ENCODE results near the gene LZTS2. TPM values are rescaled to one million over a fixed set of nuclear protein-coding genes. Genes with fewer than 3 reads are reported as not detected.

LZTS2 gene
- total RNA-seq, 2 experiments from 2014 or later: 12.6 to 12.7 TPM

GRCh38 chr10:101050208-101051069, 50.8 kb downstream of the LZTS2 start:
- no peak overlapping the region for H3K4me3 Mint-ChIP-seq
- H3K9me3 Mint-ChIP-seq (ENCODE audit: low read depth): no peaks in the 10 kb centered on the region
- peaks cover 27% of the 10 kb centered on the region for H3K4me1 Mint-ChIP-seq
- H3K36me3 Mint-ChIP-seq: peaks cover 9% of the 10 kb centered on the region
- ATAC-seq (peak; percentile 93), DNase-seq (peak; percentile 84)
- no peak overlapping the region for H3K27ac Mint-ChIP-seq
- H3K27me3 Mint-ChIP-seq: peaks cover 54% of the 10 kb centered on the region
- CTCF ChIA-PET: interaction anchor here (0.6 to 7.0 kb wide), 33 partner anchors 8 to 517 kb away, joined by 3 to 195 read pairs (median 4); partner anchors contain the start of genes HIF1AN, KAZALD1, PDZD7 and SFXN3

GRCh38 chr10:101052285-101052684, 52.7 kb downstream of the LZTS2 start:
- Mint-ChIP-seq H3K36me3 (peaks cover 17% of the 10 kb centered on the region), H3K27me3 (peaks cover 36% of the 10 kb centered on the region), H3K27ac (no peak overlapping the region), H3K4me3 (no peak overlapping the region), H3K9me3 (ENCODE audit: low read depth) (no peaks in the 10 kb centered on the region), H3K4me1 (peaks cover 35% of the 10 kb centered on the region)
- DNase-seq: no peak
- ATAC-seq: no peak
- CTCF ChIA-PET: interaction anchor here (1.3 to 7.0 kb wide), 10 partner anchors 10 to 90 kb away, joined by 3 to 195 read pairs (median 24); partner anchors contain the start of genes KAZALD1, PDZD7 and SFXN3

GRCh38 chr10:101053516-101053915, 53.9 kb downstream of the LZTS2 start:
- no peak for DNase-seq
- ATAC-seq: no peak
- peaks cover 39% of the 10 kb centered on the region for H3K4me1 Mint-ChIP-seq
- no peak overlapping the region for H3K4me3 Mint-ChIP-seq
- H3K27ac Mint-ChIP-seq: no peak overlapping the region
- peaks cover 20% of the 10 kb centered on the region for H3K36me3 Mint-ChIP-seq
- H3K9me3 Mint-ChIP-seq (ENCODE audit: low read depth): no peaks in the 10 kb centered on the region
- CTCF ChIA-PET: interaction anchor here (0.9 to 7.0 kb wide), 5 partner anchors 11 to 89 kb away, joined by 3 to 195 read pairs (median 4); partner anchors contain the start of gene KAZALD1
- peaks cover 24% of the 10 kb centered on the region for H3K27me3 Mint-ChIP-seq

- Mint-ChIP-seq H3K27me3 (peaks cover 15% of the 10 kb centered on the region), H3K9me3 (ENCODE audit: low read depth) (no peaks in the 10 kb centered on the region), H3K4me3 (no peak overlapping the region), H3K27ac (no peak overlapping the region), H3K4me1 (peaks cover 45% of the 10 kb centered on the region), H3K36me3 (peaks cover 23% of the 10 kb centered on the region)
- CTCF ChIA-PET: interaction anchor here (1.6 to 16.0 kb wide), 4 partner anchors 10 to 88 kb away, joined by 4 to 402 read pairs (median 116); partner anchors contain the start of genes KAZALD1, PDZD7 and SFXN3
- no peak for DNase-seq
- no peak for ATAC-seq
Observed at GRCh38 chr10:101054351-101054750, 54.7 kb downstream of the LZTS2 start.

- Mint-ChIP-seq H3K4me1 (peaks cover 49% of the 10 kb centered on the region), H3K4me3 (no peak overlapping the region)
Observed at GRCh38 chr10:101054876-101055275, 55.3 kb downstream of the LZTS2 start.

GRCh38 chr10:101055411-101055810, 55.8 kb downstream of the LZTS2 start:
- Mint-ChIP-seq H3K27me3 (peaks cover 7% of the 10 kb centered on the region), H3K4me1 (peaks cover 48% of the 10 kb centered on the region), H3K9me3 (ENCODE audit: low read depth) (no peaks in the 10 kb centered on the region), H3K4me3 (no peak overlapping the region), H3K36me3 (peaks cover 25% of the 10 kb centered on the region), H3K27ac (no peak overlapping the region)
- DNase-seq (no peak), ATAC-seq (no peak)
- CTCF ChIA-PET: interaction anchor here (0.6 to 16.0 kb wide), 6 partner anchors 9 to 87 kb away, joined by 3 to 402 read pairs (median 6); partner anchors contain the start of genes KAZALD1, PDZD7 and SFXN3

More at GRCh38 chr10:101054876-101055275, 55.3 kb downstream of the LZTS2 start:
- Mint-ChIP-seq H3K9me3 (ENCODE audit: low read depth) (no peaks in the 10 kb centered on the region), H3K36me3 (peaks cover 25% of the 10 kb centered on the region), H3K27me3 (peaks cover 10% of the 10 kb centered on the region), H3K27ac (no peak overlapping the region)
- DNase-seq (no peak), ATAC-seq (no peak)
- CTCF ChIA-PET: interaction anchor here (1.3 to 16.0 kb wide), 7 partner anchors 9 to 87 kb away, joined by 3 to 402 read pairs (median 8); partner anchors contain the start of genes KAZALD1, PDZD7 and SFXN3

- Mint-ChIP-seq H3K36me3 (peaks cover 25% of the 10 kb centered on the region), H3K4me1 (peaks cover 45% of the 10 kb centered on the region), H3K27ac (no peak overlapping the region), H3K9me3 (ENCODE audit: low read depth) (no peaks in the 10 kb centered on the region), H3K4me3 (no peak overlapping the region), H3K27me3 (no peaks in the 10 kb centered on the region)
- CTCF ChIA-PET: interaction anchor here (1.3 to 16.0 kb wide), 6 partner anchors 7 to 85 kb away, joined by 6 to 402 read pairs (median 30); partner anchors contain the start of genes KAZALD1, PDZD7 and SFXN3
- DNase-seq (no peak), ATAC-seq (no peak)
Observed at GRCh38 chr10:101056365-101057151, 57.0 kb downstream of the LZTS2 start.

Small RNA genes lying within 50 kb of the gene (microRNA-seq; reads per million reads assigned to microRNA genes)
- gene MIR608: not detected

Other genes with a start within 250 kb of the LZTS2 start
- gene SLF2, start 86.8 kb upstream of the LZTS2 start, total RNA-seq: 10 to 100 TPM; 41.4 to 53.0 TPM
- under 1 TPM; 0.26 to 0.45 TPM for gene SEMA4G, start 30.3 kb upstream of the LZTS2 start, total RNA-seq
- 10 to 100 TPM; 48.2 to 52.2 TPM for gene MRPL43, start 12.3 kb upstream of the LZTS2 start, total RNA-seq
- 10 to 100 TPM; 11.2 to 18.7 TPM for gene TWNK, start 12.3 kb upstream of the LZTS2 start, total RNA-seq
- gene PDZD7, start 31.3 kb downstream of the LZTS2 start, total RNA-seq: 1 to 10 TPM in 1 of 2 experiments, under 1 TPM in 1; 0.59 to 1.2 TPM
- gene SFXN3, start 31.4 kb downstream of the LZTS2 start, total RNA-seq: 10 to 100 TPM; 38.2 to 48.8 TPM
- under 1 TPM in 1 of 2 experiments, not detected in 1; 0.30 TPM for gene KAZALD1, start 62.2 kb downstream of the LZTS2 start, total RNA-seq
- gene TLX1, start 131.5 kb downstream of the LZTS2 start, total RNA-seq: not detected
- not detected for gene LBX1, start 229.7 kb downstream of the LZTS2 start, total RNA-seq